ENCODE data around the gene HAUS8. TPM values are rescaled to one million over a fixed set of nuclear protein-coding genes. Genes with fewer than 3 reads are reported as not detected.

The HAUS8 gene
- polyA plus RNA-seq, 1 donor from 2014 or later = 3.6 TPM

- TF ChIP-seq REST (IDR thresholded peaks at IDR 0.05; ENCODE audit: borderline replicate concordance) = no peak
Measured at GRCh38 chr19:17061691-17062090, 13.6 kb downstream of the HAUS8 start (continued).

GRCh38 chr19:17061205-17061604 is 14.0 kb downstream of the HAUS8 start:
- H3K9ac ChIP-seq (ENCODE audit: low read length) = no peak overlapping the region
- no peaks in the 10 kb centered on the region for H3K36me3 ChIP-seq (ENCODE audit: insufficient read depth, low read length)
- no peaks in the 10 kb centered on the region for H4K20me1 ChIP-seq (ENCODE audit: insufficient read depth)
- no peaks in the 10 kb centered on the region for H3K27me3 ChIP-seq (ENCODE audit: insufficient read depth, low read depth, low read length)
- H3K9me3 ChIP-seq (ENCODE audit: low read length) = peaks cover 5% of the 10 kb centered on the region
- H3K4me3 ChIP-seq (ENCODE audit: low read length) = no peak overlapping the region
- no peak overlapping the region for H3K27ac ChIP-seq (ENCODE audit: low read length)
- TF ChIP-seq EP300 (conservative IDR thresholded peaks at IDR 0.05; ENCODE audit: poor library complexity, severe bottlenecking) = no peak
- no peak for TF ChIP-seq RAD21 (conservative IDR thresholded peaks at IDR 0.05)
- TF ChIP-seq POLR2AphosphoS5 (IDR thresholded peaks at IDR 0.05) = no peak
- no peak for TF ChIP-seq MXI1 (conservative IDR thresholded peaks at IDR 0.05; ENCODE audit: poor library complexity, severe bottlenecking)
- no peak for TF ChIP-seq TAF1 (IDR thresholded peaks at IDR 0.05; ENCODE audit: low read depth)
- no peak for TF ChIP-seq SMC3 (conservative IDR thresholded peaks at IDR 0.05; ENCODE audit: poor library complexity)
- TF ChIP-seq EZH2 (IDR thresholded peaks at IDR 0.05; ENCODE audit: borderline replicate concordance, insufficient read depth, low read length, poor library complexity, severe bottlenecking) = no peak
- no peaks in the 10 kb centered on the region for H3F3A ChIP-seq (ENCODE audit: insufficient read depth, low read length, poor library complexity, severe bottlenecking)
- no peaks in the 10 kb centered on the region for H3K9me2 ChIP-seq (ENCODE audit: insufficient read depth, low read length)
- H3K4me2 ChIP-seq (ENCODE audit: low read length) = no peak overlapping the region
- no peaks in the 10 kb centered on the region for H3K79me2 ChIP-seq (replicated peaks; ENCODE audit: insufficient read depth, low read length)
- no peak overlapping the region for H2AFZ ChIP-seq (ENCODE audit: low read depth, low read length)

GRCh38 chr19:17060802-17061201 is 14.4 kb downstream of the HAUS8 start:
- Histone ChIP-seq H3K9me2 (ENCODE audit: insufficient read depth, low read length) (no peaks in the 10 kb centered on the region), H3K79me2 (replicated peaks; ENCODE audit: insufficient read depth, low read length) (no peaks in the 10 kb centered on the region), H3K27ac (ENCODE audit: low read length) (no peak overlapping the region), H3K4me3 (ENCODE audit: low read length) (no peak overlapping the region), H3F3A (ENCODE audit: insufficient read depth, low read length, poor library complexity, severe bottlenecking) (no peaks in the 10 kb centered on the region), H3K36me3 (ENCODE audit: insufficient read depth, low read length) (no peaks in the 10 kb centered on the region), H3K27me3 (ENCODE audit: insufficient read depth, low read depth, low read length) (no peaks in the 10 kb centered on the region), H4K20me1 (ENCODE audit: insufficient read depth) (no peaks in the 10 kb centered on the region), H3K9ac (ENCODE audit: low read length) (no peak overlapping the region), H2AFZ (ENCODE audit: low read depth, low read length) (no peak overlapping the region), H3K9me3 (ENCODE audit: low read length) (peaks cover 5% of the 10 kb centered on the region), H3K4me2 (ENCODE audit: low read length) (no peak overlapping the region)
- TF ChIP-seq TAF1 (IDR thresholded peaks at IDR 0.05; ENCODE audit: low read depth) (no peak), CTCF (IDR thresholded peaks at IDR 0.05; ENCODE audit: poor library complexity, severe bottlenecking) (no peak), REST (IDR thresholded peaks at IDR 0.05; ENCODE audit: borderline replicate concordance) (no peak), POLR2AphosphoS5 (IDR thresholded peaks at IDR 0.05) (no peak), MXI1 (conservative IDR thresholded peaks at IDR 0.05; ENCODE audit: poor library complexity, severe bottlenecking) (no peak), EZH2 (IDR thresholded peaks at IDR 0.05; ENCODE audit: borderline replicate concordance, insufficient read depth, low read length, poor library complexity, severe bottlenecking) (no peak), EP300 (conservative IDR thresholded peaks at IDR 0.05; ENCODE audit: poor library complexity, severe bottlenecking) (no peak), RAD21 (conservative IDR thresholded peaks at IDR 0.05) (no peak), SMC3 (conservative IDR thresholded peaks at IDR 0.05; ENCODE audit: poor library complexity) (no peak)

Measured in neural cell (in vitro differentiated cells).